Activated naive CD4-positive, alpha-beta T cell treated with anti-CD3 and anti-CD28 coated beads, Interleukin-2, amount 50 U/mL, for 72 hours (primary cell): ENCODE data around the gene DUOX2. TPM values are rescaled to one million over a fixed set of nuclear protein-coding genes. Genes with fewer than 3 reads are reported as not detected.

Source experiments
- ATAC-seq, 2 donors: fragments of 150-1000 bp; cut with Tn5 transposase; 2 replicates each; pipeline ENCODE4 v1.10.0; 2021; ENCODE audit warnings: mild to moderate bottlenecking in 2 of 2, moderate library complexity in 2 of 2
- DNase-seq, 2 donors: peaks; one replicate each; pipeline ENCODE4 v3.0.0; 2021 to 2022; ENCODE audit warnings: low spot score in 2 of 2
- H3K27ac Mint-ChIP-seq, 2 donors: one replicate each; pipeline ENCODE4 v1.8.0; 2022; ENCODE audit warnings: mild to moderate bottlenecking in 2 of 2, mixed read lengths in 2 of 2
- H3K36me3 Mint-ChIP-seq, 2 donors: one replicate each; pipeline ENCODE4 v1.8.0; 2022; ENCODE audit warnings: mixed read lengths in 2 of 2
- H3K9me3 Mint-ChIP-seq, 2 donors: one replicate each; pipeline ENCODE4 v1.8.0; 2022; ENCODE audit warnings: mixed read lengths in 2 of 2
- total RNA-seq, 2 donors: library from RNA; stranded (reverse); gene quantifications; one replicate each; pipeline ENCODE4 v1.2.3, GENCODE V29; 2022

The DUOX2 gene
- total RNA-seq, 2 donors from 2014 or later, result 0.16 to 0.36 TPM

DNA sequence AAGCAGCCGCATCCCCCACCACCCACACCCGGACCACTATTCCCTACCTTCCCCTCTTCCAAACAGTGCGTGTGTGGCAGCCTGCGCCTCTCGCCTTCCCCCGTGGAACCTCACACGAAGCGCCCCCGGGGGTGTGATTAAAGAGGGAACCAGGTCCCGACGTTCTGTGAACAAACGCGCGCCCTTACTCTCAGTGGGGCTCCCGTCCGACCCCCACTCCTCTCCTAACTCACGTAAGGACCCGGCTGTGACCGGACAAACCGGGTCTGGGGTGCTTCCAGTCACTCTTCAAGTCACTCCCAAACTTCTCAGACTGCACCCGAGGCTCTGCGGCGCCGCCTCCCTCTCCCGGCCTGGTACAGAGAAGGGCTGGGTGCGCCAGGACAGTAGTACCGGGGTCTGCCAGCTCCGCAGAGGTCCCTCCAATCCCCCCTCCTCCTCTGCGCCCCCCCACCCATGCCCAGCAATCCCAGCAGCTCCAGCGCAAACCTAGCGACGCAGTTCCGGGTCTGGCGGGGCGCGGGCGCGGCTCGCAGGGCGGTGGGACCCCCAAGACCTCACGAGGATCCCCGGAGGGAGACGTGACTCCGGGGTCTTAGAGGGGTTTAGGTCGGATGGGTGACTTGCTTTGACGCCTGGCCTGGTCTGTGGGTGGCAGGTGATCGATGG lies 15.1 kb upstream of the DUOX2 start:
- no peak for ATAC-seq
- DNase-seq, result no peak
- H3K36me3 Mint-ChIP-seq, result peaks cover 0 to 6% of the 10 kb centered on the region in 2 donors
- H3K9me3 Mint-ChIP-seq, result no peaks in the 10 kb centered on the region
- no peak overlapping the region for H3K27ac Mint-ChIP-seq

DNA sequence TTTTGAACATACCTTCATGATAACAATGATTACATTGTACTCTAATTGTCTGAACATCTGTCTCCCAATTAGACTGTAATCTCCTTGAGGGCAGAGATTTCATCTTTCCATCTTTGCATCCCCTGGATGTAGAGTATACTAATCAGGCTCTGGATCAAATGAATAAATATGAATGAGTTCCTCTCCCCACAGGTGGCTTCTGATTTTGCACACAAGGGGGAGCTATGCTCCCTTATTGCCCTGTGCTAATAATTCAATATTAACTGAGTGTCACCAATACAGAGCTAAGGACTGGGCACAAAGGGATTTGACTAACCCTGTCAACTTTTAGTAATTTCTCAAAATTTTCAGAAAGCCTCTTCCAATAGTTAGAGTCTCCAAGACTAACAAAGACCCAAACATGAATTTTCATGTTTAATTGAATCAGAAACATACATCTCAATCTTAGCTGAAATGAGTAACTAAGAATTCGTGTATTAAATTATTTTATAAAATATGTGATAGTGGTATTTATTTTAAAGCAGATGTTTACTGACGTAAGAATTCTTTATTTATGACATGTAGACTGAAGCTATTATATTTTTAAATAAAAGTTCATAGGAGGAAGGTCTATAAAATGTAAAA lies 12.7 kb upstream of the DUOX2 start:
- DNase-seq (peak in 1 of 2 donors; percentile 24), ATAC-seq (peak in 1 of 2 donors; percentile 47)
- no peaks in the 10 kb centered on the region for H3K9me3 Mint-ChIP-seq
- H3K36me3 Mint-ChIP-seq, result peaks cover 0 to 6% of the 10 kb centered on the region in 2 donors
- H3K27ac Mint-ChIP-seq, result no peak overlapping the region

DNA sequence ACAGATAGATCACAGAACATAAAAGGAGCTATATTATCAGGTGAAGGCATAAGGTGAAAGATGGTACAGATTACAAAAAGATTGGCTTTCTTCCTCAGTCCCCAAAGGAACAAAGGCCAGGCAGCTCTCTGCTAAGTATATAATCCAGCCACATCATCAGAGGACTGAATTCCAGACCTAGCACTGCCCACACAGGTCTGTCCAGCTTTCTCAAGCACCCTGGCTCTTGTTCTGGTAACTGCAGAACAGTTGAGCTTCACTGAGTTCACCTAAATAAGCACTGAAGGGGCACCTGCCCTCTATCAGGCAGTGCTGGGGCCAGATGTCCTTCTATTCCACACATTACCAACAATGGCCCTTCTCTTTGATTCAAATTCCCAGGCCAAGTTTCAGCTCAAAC lies 9.4 kb upstream of the DUOX2 start:
- H3K9me3 Mint-ChIP-seq, result no peaks in the 10 kb centered on the region
- DNase-seq (no peak), ATAC-seq (no peak)
- H3K36me3 Mint-ChIP-seq, result no peaks in the 10 kb centered on the region
- H3K27ac Mint-ChIP-seq, result no peak overlapping the region

DNA sequence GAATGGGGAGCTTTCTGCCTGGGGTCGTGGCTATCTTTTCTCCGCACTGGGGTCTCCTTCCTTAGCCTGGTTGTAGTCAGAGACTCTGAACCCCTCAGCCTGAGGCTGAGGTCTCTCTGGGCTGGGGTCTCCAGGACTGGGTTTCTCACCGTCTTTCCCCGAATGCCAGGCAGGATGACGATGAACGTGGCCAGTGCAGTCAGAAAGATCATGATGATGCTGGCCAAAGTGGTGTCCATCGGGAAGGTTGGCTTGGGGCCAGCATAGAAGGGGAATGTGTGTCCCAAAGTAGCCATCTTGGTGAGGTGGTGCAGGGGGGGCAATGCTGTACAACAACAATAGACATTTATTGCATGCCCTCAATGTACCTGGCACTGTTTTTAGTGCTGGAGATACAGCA lies 8.7 kb upstream of the DUOX2 start:
- DNase-seq (no peak), ATAC-seq (no peak)
- Mint-ChIP-seq H3K9me3 (no peaks in the 10 kb centered on the region), H3K27ac (no peak overlapping the region), H3K36me3 (no peaks in the 10 kb centered on the region)

DNA sequence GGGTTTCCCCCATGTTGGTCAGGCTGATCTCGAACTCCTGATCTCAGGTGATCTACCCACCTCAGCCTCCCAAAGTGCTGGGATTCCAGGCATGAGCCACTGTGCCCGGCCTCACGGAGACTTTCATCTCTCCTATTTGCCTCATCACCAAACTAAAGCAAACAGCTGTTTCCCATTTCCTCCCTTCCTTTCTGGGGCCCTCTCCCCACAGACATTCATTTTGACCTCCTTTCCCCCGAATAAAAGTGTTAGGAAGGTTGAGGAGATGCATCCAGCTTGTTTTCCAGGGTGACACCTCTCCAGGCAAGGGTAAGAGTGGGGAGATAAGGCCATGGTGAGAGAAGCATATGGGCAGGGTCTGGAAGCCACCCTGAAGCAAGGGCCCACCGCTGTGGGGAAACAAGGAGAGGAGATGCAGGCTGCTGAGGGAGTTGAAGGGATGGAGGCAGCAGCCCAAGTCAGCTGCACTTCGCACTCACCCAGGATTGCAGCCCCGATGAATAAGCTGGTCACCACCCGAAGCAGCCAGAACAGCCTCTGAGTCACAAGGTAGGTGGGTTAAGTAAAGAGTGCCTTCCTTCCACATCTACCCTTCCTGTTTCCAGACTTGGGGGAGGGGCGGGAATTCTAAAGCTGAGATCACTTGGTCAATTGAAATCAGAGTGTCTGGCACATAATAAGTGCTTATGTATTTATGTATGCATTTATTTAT lies 7.9 kb upstream of the DUOX2 start:
- DNase-seq (no peak), ATAC-seq (no peak)
- Mint-ChIP-seq H3K9me3 (no peaks in the 10 kb centered on the region), H3K36me3 (no peaks in the 10 kb centered on the region), H3K27ac (no peak overlapping the region)

DNA sequence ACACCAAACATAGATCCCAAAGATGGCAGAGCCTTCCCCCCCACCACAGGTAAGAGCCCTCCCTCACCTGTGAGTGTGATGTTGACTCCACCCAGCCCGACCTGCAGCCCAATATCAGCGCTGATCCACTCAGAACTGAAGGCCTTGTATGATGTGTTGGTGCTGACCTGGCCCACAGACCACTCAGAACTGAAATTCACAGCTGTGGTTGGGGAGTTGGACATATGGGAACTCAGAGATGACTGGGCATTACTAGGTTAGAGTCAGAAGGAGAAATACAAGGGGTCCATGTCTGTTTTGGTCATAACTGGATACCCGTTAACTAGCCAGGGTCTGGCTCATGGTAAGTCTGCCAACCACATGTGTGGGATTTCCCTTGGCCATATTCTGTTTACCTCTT lies 7.0 kb upstream of the DUOX2 start:
- no peak overlapping the region for H3K27ac Mint-ChIP-seq
- DNase-seq (no peak), ATAC-seq (no peak)
- no peaks in the 10 kb centered on the region for H3K9me3 Mint-ChIP-seq
- no peaks in the 10 kb centered on the region for H3K36me3 Mint-ChIP-seq

DNA sequence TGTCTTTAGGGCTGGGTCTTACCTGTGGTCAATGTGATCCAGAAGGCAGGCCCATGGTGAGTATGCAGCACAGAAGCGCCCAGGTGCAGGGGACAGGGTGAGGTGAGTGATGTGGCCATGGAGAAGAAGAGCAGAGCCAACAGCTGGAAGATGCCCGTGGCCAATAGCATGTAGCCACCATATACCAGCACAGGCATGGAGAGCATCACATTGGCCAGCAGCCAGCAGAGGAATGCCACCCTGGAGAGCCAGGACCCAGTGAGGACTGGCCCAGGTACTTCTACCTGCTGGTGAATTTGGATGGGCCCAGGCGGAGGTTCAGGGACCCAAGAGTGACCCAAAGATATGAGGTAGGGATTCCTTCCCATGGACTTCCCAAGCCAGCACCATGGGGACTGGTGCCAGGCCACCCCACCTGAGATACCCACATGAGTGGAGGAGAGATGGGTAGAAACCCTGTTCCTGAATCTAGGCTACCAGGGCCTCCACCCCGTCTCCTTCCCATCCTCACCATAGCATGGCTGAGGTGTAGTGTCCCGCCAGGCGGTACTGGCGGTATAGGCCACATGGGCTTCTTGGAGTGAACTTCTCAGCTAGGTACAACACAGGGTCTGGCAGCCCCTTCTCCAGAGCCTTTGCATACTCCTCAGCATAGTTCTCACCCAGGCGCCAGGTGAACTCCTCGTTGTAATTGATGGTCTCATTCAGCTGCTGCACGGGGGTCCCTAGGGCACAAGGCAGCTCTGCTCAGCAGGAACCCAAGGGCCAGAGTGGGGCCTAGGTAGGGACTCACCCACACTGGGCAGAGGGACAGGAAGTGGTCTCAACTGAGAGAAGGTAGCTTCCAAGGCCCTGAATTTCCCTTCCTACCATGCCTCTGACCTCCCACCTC lies 6.4 kb upstream of the DUOX2 start:
- H3K27ac Mint-ChIP-seq, result no peak overlapping the region
- ATAC-seq (no peak), DNase-seq (no peak)
- no peaks in the 10 kb centered on the region for H3K9me3 Mint-ChIP-seq
- no peaks in the 10 kb centered on the region for H3K36me3 Mint-ChIP-seq

DNA sequence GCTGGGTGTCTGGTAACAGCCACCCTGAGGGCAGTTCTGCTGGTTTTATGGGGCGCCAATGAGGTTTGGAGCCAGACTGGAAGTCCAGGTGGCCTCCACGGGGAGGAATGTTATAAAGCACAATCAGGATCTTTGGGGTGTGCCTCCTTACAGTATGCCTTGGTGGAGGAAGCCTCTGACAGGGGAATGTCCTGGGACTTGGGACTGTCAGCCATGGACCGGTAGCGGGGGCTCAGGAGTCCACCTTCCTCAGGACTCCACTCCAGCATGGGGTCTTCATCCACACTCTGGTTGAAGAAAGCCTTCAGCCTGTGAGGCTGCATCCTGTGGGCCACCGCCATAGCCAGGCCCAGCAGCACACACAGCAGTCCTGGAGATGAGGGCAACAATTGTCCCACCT lies 5.0 kb upstream of the DUOX2 start:
- Mint-ChIP-seq H3K36me3 (peaks cover 0 to 2% of the 10 kb centered on the region in 2 donors), H3K27ac (no peak overlapping the region), H3K9me3 (no peaks in the 10 kb centered on the region)
- no peak for DNase-seq
- no peak for ATAC-seq

DNA sequence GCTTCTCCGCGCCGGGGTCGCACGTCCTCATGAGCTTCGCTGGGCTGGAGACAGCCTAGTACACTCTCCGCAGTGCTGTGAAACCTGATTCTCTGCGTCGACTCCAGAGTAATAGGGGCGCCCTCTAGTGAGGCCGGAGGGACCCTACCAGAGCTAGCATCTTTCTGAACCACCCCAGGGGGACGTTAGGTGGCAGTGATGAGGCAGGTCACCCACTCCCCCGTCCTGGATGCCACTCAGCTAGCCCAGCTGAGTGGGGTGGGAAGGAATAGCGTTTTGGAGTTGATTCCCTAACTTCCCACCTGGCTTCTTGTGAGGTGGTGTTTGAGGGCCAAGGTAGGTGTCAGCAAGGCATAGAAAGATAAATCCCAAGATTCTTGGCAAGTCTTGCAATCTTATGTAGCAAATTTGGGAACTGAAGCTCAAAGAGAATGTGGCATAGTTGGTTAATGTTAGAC lies 4.2 kb upstream of the DUOX2 start:
- peak; percentile 73 to 88 for DNase-seq
- Mint-ChIP-seq H3K27ac (peak overlapping the region in 1 of 2 donors; percentile 58), H3K9me3 (no peaks in the 10 kb centered on the region), H3K36me3 (peaks cover 0 to 5% of the 10 kb centered on the region in 2 donors)
- peak; percentile 96 to 98 for ATAC-seq

DNA sequence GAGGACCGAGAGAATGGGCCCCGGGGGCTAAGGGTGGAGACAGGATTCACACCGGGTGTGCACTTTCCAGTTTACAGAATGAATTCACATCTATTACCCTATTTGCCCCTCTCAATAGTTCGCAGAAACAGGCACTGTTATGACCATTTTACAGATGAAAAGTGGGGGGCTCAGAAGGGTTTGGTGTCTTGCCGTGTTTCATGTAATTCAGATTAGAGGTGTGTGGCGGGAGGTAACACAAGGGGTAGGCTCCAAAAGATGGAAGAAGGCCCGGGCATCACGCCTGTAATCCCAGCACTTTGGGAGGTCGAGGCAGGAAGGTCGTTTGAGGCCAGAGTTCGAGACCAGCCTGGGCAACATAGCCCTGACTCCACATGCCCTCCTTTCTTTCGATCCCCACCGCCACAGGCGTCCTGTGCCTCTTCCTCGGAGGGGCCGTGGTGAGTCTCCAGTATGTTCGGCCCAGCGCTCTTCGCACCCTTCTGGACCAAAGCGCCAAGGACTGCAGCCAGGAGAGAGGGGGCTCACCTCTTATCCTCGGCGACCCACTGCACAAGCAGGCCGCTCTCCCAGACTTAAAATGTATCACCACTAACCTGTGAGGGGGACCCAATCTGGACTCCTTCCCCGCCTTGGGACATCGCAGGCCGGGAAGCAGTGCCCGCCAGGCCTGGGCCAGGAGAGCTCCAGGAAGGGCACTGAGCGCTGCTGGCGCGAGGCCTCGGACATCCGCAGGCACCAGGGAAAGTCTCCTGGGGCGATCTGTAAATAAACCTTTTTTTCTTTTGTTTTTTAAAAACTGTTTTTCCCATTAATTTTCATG lies 3.5 kb upstream of the DUOX2 start:
- ATAC-seq, result peak; percentile 23 to 36
- H3K9me3 Mint-ChIP-seq, result no peaks in the 10 kb centered on the region
- peak overlapping the region in 1 of 2 donors; percentile 58 for H3K27ac Mint-ChIP-seq
- no peak for DNase-seq
- peaks cover 0 to 5% of the 10 kb centered on the region in 2 donors for H3K36me3 Mint-ChIP-seq

DNA sequence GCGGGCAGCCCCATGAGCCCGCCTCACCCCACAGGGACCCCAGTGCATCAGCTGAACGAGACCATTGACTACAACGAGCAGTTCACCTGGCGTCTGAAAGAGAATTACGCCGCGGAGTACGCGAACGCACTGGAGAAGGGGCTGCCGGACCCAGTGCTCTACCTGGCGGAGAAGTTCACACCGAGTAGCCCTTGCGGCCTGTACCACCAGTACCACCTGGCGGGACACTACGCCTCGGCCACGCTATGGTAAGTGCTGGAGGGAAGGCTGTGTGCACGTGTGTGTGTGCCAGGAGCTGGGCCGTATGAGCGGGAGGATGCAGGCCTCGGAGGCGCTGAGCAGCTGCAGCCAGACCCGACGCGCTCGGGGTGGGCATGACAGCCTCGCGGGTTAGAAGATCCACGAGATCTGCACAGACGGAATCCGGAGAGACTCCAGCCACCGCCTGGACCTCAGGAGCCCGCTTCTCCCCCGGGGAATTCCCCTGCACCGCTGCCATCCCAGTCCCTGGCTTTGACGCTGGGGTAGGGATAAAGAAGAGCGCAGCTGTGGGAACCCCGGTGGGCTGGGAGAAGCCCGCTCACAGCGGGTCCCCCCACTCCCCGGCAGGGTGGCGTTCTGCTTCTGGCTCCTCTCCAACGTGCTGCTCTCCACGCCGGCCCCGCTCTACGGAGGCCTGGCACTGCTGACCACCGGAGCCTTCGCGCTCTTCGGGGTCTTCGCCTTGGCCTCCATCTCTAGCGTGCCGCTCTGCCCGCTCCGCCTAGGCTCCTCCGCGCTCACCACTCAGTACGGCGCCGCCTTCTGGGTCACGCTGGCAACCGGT lies 2.7 kb upstream of the DUOX2 start:
- Mint-ChIP-seq H3K9me3 (no peaks in the 10 kb centered on the region), H3K27ac (no peak overlapping the region), H3K36me3 (peaks cover 0 to 5% of the 10 kb centered on the region in 2 donors)
- ATAC-seq, result no peak
- peak in 1 of 2 donors; percentile 25 for DNase-seq

DNA sequence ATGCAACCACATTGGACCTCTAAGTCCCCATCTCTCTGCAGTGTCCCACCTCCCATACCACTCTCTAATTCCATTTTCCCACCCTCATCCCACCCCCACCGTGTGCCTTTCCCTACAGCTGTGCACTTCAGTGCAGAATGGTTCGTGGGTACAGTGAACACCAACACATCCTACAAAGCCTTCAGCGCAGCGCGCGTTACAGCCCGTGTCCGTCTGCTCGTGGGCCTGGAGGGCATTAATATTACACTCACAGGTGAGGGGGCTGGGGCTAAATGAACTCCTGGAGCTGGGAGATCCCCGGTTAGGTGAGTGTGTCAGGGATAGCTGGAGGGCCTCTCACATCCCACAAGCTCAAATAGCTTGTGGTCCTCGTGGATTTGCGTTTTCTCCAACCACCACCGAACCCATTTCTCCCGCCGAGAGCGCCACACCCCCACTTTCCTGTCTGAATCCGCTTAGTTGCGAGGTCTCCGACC lies 2.1 kb upstream of the DUOX2 start:
- ATAC-seq (no peak), DNase-seq (no peak)
- Mint-ChIP-seq H3K36me3 (peaks cover 0 to 5% of the 10 kb centered on the region in 2 donors), H3K9me3 (no peaks in the 10 kb centered on the region), H3K27ac (no peak overlapping the region)

DNA sequence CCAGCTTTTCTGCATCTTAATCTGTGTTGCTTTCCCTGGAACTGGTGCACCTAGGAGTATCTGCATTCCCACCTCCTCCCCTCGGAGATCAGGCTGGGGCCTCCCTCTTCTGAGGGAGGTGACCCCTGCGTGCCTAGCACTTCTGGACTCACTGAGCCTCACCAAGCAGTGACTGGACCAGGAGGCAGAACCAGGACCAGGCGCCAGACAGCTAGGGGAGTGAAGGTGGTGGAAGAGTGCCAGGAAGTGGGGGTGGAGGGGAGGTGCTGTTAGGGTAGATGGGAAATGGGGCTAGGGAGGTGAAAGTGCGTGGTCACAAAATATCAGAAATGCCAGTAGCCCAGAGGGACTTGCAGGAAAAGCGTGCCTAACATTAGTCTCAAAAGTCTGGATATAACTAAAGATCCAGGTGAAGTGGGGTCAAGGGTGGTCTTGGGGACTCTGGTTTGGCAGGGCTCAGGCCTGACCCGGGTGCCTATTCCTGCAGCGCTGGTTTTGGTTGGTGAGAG lies 1.4 kb upstream of the DUOX2 start:
- Mint-ChIP-seq H3K27ac (no peak overlapping the region), H3K9me3 (no peaks in the 10 kb centered on the region), H3K36me3 (peaks cover 0 to 5% of the 10 kb centered on the region in 2 donors)
- no peak for ATAC-seq
- no peak for DNase-seq

DNA sequence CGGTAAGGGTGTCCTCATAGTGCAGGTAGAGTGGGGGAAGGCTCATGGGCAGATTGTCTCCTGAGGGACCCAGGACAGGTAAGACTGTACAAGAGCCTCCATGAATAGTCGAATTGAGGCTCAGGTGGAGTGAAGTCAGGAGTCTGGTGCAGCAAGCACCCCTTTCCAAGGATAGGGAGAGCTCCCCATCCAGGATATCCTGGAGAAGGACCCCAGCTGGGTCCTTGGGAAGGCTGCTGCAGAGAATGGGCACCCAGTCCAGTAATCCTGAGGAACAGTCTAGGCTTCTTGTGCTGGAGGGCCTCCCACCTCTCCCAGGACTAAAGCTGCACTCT lies 746 bp upstream of the DUOX2 start:
- DNase-seq (no peak), ATAC-seq (no peak)
- Mint-ChIP-seq H3K9me3 (no peaks in the 10 kb centered on the region), H3K36me3 (peaks cover 0 to 5% of the 10 kb centered on the region in 2 donors), H3K27ac (no peak overlapping the region)

DNA sequence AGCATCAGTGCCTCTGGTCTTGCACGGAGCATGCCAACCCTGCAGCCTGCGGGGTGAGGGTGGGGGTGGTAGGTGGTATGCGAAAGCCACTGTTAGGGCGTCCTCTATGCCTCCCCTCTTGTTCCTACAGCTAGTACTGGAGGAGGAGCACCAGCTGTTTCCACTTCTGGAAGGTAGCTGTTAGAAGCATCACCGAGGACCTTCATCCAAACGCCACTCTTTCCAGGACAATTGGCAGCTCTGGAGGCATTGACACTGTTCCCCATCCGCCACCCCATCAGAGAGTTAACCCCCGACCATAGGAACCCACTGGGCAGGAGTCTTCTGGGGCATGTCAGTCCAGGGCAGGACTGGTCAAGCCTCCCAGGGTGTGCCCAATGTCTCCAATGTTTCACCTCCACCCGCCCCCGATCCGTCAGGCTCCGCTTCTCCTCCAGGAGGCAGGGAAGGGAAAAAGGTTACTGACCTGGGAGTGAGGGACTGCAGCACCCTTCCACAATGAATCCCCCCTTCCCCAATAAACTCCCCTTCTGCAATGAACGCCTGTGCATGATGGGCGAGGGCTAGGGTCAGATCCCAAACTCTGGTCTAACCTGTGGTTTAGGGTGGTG lies 487 bp downstream of the DUOX2 start:
- no peak for DNase-seq
- ATAC-seq, result no peak
- no peaks in the 10 kb centered on the region for H3K9me3 Mint-ChIP-seq
- H3K36me3 Mint-ChIP-seq, result peaks cover 0 to 5% of the 10 kb centered on the region in 2 donors
- H3K27ac Mint-ChIP-seq, result no peak overlapping the region
